DMS153 treated with DMSO at 0.1 percent for 48 hours (cell line): ENCODE results near the gene FANCD2.
"Not testable (repeated sequence)": the region's sequence is repeated elsewhere in the genome, so short reads cannot be mapped to it uniquely, and the experiment has no call there.

ENCODE experiments used
- DNase-seq: peaks from one replicate; lab custom pipeline; 2025; ENCODE audit not compliant: unreplicated experiment; lab: John Stamatoyannopoulos, UW

The FANCD2 gene

DNA sequence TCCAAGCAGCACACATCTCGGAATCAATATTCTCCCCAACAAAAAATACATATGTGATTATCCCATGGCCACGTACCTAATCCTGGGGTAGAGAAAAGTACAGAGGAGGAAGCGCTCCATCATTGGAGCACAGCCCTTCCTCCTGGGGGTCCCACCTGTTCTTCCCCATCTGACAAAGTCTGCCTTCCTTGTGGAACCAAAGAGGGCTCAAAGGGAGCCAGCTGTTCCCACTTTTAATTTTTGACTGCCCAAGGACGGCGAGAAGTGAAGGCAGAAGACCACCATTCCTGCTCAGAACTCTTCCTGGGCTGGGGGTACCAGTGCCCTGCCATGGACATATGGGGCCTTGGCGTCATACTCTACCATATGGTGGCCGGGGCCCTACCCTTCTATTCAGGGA, 14.1 kb upstream of the FANCD2 start:
- DNase-seq, result no peak

DNA sequence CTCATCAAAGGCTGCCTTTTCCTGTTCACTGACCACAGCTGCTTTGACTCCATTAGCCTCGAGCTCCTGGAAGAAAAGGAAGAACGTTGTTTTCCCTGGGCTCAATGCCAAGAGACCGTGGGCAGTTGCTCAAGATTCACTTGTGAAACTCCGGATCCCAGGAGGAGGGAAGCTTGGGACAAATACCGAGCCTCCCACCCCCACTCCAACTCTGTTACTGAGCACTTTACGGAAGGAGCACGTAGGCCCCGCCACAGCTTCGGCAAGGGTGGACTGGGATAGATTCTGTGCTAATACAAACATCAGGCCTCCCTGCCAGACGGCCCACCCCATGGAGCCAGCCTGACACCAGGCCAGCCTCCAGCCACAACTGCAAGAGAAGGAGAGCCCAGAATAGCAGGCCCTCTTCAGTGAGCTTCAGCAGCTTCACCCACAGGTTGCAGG, 10.8 kb upstream of the FANCD2 start:
- no peak for DNase-seq

DNA sequence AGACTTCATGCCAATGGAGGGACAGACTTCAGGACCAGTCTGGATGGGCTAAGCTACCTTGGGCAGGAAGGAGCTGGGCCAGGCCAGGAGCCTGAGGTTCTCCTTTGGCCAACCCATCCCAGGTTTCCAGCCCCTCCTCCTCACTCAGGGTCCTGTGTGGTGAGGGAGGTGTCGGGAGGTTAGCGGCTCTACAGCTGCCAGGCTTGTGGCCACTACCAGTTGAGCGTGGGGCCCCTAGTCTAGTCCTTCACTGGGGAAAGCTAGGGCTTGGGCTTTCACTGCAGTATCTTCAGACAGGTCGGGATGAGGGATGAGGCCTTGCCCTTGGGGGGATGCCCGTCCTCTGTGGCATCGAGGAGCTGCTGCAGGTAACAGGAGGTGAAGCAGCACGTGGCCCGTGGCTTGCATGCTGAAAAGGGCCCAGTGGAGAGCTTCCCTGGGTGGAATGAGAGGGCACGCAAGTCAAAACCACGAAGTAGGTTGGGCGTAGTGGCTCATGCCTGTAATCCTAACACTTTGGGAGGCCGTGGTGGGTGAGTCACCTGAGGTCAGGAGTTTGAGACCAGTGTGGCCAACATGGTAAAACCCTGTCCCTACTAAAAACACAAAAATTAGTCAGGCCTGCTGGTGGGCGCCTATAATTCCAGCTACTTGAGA, 8.5 kb upstream of the FANCD2 start:
- no peak for DNase-seq

DNA sequence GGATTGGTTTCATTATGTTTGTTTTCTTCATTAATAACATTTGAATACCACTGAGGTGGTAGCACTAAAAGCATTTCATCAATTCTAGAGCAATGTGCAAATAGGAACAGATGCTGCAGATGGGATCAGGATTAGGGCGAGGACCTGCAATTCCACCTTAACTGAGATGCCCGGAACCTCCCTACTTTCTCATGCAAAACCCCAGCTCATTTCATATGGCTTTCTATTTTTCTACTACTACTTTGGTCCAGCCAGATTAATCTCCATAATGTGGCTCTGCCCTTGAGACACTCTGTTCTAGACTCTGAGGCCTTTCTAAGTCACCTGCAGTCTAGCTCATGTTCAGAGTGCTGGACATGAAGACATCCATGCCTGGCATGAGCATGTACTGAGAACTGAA, 7.4 kb upstream of the FANCD2 start:
- not testable (repeated sequence) for DNase-seq

DNA sequence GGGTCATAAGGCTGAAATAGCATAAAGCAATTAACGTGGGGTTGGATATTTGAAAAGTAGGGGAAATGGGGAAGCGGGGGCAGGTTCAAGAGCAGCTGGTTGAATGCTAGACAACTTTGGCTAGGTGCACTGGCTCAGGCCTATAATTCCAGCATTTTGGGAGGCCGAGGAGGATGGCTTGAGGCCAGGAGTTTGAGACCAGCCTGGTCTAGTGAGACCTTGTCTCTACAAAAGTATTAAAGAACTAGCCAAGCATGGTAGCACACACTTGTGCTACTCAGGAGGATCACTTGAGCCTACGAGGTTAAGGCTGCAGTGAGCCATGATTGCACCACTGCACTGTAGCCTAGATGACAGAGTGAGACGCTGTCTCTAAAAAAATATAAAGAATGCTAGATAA, 6.9 kb upstream of the FANCD2 start:
- no peak for DNase-seq

DNA sequence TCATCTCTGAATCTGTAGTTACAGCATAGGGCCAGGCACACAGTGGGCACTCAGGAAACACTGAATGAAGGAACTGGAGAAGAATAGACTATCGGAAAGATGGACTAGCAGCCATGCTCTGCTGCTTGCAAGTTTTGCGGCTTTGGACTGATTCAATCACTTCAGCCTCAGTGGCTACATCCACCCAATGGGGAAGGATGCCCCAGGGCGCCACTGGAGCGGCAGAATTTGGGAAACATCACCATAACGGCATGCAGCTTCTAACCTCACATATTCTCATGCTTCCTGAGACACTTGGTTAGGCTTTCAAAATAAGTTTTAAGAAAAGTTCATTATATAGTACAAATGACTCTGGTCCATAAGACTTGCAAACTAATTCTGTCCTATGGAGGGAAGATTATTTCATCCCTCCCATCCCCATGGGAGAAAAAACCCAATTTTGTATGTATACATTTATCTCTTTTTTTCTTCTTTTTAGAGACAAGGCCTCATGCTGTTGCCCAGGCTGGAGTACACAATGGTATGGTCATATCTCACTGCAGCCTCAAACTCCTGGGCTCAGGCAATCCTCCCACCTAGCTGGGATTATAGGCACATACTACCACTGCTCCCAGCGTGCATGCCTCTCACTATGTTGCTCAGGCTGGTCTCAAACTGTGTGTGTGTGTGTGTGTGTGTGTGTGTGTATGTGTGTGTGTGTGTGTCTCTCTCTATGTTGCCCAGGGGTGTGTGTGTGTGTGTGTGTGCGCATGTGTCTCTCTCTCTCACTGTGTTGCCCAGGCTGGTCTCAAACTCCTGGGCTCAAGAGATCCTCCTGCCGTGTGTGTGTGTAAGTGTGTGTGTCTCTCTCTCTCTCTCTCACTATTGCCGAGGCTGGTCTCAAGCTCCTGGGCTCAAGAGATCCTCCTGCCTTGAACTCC, 4.1 kb upstream of the FANCD2 start:
- no peak for DNase-seq

DNA sequence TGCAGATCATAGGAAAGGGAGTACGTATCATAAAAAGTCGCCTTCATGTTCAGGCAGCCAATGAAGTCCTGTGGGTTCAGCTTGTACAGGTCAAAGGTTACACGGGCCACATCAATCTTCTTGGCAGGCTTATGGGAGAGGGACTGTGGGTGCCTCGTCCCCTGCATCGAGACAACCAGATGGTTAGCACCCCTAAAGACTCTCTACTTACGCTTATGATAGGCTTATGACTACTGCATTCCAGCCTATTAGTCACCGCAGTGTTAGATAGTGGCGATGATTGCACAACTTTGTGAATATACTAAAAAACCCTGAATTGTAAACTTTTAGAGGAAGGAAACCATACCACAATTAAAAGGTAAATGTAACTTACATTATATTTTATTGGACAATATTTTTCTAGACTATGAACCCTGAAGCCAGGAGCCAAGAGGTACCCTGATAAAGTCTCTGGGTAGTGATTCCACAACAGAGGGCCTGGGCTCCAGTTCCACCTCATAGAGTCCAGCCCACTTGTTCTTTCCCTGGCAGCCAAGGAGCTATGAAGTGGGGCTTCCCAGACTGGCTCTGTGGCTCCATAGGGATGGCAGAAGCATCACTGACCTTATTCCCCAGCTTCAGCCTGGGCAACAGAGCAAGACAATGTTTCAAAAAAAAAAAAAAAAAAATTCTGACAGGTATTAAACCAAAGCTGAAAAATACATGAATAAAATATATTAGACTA, 2.5 kb upstream of the FANCD2 start:
- DNase-seq, result no peak

DNA sequence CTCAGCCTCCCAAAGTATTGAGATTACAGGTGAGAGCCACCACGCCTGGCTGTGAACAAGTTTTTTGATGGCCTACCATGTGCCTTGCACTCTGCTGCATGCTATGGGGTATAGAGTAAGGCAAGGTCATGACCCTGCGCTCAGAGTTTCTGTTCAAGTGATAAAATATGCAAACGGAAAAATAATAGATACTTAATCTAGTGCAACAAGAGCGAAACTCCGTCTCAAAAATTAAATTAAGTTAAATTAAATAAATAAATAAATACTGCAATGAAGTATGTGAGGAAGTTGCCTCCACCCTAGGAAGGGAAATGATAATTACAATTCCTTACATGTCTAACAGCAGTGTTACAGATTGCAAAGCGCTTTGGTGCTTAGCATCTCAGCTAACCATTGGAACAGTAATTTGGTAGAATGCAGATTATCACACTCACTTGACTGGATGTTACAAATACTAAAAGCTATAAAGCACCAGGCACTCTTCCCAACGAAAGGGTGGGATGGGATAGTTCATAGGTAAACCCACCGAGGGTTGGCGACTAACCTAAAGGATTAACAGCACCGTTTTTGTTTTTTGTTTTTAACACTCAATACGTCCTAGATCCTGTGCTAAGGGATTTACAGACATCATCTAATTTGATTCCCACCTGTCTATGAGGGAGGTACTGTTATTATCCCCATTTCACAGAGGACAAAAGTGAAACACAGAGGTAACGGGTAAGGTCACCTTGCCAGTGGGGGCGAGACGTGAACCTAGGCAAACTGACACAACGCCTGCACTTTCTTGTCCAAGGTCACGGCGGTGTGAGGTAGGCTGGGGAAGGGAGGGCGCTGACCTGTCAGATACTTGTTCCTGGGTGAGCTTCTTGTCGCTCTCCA, 793 bp upstream of the FANCD2 start:
- no peak for DNase-seq

DNA sequence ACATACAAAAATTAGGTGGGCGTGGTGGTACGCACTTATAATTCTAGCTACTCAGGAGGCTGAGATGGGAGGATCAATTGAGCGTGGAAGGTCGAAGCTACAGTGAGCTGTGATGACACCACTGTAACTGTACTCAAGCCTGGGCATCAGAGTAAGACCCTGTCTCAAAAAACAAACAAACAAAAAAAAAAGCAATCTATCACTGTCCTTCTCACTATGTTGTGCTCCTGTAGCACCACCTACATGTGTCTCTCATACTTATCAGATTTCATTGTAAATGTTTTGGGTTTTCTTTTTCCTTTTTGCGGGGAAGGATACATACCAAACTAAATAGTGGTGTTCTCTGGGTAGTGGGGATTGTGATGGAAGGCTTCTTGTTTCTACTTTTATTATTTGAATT, 14.8 kb downstream of the FANCD2 start:
- DNase-seq, result no peak

DNA sequence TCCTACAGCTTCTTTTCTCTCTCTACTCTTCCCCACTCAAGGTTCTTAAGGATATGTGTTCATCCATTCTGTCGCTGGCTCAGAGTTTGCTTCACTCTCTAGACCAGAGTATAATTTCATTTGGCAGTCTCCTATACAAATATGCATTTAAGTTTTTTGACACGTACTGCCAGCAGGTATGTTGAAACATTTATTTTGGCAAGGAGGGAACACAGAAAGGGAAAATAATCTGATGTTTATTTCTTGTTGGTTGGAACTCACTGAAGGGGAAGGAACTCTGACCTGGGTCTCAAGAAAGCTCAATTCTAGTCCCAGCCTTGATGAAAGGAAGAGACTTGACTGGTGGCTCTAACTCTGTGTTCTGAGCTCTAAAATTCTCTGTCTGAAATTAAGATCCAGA, 21.6 kb downstream of the FANCD2 start:
- DNase-seq, result no peak

DNA sequence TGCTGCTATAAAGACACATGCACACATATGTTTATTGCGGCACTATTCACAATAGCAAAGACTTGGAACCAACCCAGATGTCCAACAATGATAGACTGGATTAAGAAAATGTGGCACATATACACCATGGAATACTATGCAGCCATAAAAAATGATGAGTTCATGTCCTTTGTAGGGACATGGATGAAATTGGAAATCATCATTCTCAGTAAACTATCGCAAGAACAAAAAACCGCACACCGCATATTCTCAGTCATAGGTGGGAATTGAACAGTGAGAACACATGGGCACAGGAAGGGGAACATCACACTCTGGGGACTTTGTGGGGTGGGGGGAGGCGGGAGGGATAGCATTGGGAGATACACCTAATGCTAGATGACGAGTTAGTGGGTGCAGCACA, 26.8 kb downstream of the FANCD2 start:
- not testable (repeated sequence) for DNase-seq

DNA sequence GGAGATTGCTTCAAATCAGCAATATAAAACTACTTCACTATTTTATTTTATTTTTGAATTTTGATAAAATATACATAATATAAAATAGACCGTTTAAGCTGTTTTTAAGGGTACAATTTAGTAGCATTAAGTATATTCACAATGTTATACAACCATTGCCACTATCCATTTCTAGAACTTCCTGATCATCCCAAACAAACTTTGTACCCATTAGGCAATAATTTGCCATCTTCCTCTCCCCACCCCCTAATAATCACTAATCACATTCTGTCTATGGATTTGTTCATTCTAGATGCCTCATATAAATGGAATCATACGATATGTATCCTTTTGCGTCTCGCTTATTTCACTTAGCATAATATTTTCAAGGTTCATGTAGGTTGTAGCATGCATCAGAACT, 28.9 kb downstream of the FANCD2 start:
- no peak for DNase-seq

DNA sequence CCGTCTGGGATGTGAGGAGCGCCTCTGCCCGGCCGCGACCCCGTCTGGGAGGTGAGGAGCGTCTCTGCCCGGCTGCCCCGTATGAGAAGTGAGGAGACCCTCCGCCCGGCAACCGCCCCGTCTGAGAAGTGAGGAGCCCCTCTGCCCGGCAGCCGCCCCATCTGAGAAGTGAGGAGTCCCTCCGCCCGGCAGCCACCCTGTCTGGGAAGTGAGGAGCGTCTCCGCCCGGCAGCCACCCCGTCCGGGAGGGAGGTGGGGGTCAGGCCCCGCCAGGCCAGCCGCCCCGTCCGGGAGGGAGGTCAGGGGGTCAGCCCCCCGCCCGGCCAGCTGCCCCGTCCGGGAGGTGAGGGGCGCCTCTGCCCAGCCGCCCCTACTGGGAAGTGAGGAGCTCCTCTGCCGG, 43.8 kb downstream of the FANCD2 start:
- not testable (repeated sequence) for DNase-seq

DNA sequence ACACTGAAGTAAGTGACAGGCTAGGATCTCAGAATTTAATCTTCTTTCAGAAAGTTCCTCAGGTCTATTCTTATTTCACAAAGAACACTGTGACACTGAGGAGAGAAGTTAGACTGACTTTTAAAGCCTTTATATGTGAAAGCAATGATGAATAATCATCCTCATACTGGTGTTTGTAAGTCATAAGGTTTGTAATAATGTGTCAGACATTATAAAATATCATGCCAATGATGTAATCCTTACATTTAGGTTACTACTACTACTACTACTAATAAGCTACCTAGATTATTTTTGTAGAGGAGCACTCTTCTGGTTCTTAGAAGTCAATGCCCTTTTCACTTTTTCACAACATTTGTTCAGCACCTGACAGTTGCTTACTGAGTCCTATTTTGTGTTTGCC, 48.4 kb downstream of the FANCD2 start:
- no peak for DNase-seq

DNA sequence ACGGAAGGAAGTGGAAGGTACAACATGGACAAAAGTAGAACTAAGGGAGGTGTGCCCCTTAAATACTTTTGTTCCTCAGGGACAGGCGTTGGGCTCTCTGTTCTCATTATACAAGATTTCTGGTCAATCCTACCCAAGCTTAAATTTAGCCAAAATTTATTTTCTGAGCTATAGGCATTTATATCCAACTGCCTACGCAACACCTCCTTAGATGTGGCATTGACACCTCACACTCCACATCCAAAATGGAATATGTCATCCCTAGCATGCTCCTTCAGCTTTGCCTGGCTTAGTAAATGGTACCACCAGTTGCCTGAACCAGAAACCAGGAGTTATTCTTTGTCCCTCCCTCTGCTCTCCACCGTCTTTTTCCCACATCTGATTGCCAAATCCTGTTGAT, 55.6 kb downstream of the FANCD2 start:
- DNase-seq, result no peak

DNA sequence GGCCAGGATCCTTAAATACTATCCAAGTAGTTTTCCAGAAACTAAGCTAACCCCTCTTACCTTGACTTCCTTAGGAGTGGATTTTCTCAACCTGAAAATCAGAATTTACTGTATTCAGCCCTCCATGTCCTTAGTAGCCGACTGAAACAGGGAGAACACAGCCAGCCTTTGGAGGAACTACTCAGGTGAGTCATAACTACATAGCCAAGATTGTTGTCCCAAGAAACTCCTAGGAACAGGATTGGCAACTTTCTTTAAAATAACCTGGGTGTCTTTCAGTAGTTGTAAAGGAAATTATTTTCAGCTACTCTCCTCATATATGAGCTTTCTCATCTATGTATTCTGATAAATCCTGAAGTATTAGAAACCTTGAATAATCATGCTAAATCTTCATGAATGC, 59.5 kb downstream of the FANCD2 start:
- no peak for DNase-seq

DNA sequence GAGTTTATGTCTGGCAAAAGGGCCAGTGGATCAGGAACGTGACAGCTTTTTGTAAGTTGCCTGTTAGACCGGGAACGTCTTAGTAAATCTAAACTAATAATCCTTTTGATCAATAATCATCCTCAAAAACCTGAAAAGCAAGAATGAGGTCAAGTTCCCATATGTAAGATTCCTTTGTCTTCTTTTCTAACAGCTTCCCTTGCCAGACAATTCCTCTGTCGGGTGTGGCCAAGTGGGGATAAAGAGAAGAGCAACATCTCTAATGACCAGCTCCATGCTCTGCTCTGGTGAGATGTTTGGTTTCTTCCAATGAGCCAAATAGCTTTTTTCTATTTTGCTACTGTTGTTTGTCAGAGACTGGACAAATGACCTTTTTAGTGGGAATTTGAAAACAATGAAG, 62.0 kb downstream of the FANCD2 start:
- no peak for DNase-seq

DNA sequence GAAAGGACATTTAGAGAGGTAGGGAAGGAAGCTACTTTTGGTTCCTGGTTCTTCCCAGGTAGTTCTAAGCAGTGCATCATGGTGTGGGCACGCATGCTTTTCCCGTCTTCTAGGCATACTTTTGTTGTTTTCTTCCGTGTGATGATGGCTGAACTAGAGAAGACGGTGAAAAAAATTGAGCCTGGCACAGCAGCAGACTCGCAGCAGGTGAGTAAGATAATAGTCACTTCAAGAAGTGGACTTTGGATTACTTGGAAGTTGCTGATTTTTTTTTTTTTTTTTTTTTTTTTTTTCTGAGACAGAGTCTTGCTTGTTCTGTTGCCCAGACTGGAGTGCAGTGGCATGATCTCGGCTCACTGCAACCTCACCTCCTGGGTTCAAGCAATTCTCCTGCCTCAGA, 63.9 kb downstream of the FANCD2 start:
- DNase-seq, result no peak

DNA sequence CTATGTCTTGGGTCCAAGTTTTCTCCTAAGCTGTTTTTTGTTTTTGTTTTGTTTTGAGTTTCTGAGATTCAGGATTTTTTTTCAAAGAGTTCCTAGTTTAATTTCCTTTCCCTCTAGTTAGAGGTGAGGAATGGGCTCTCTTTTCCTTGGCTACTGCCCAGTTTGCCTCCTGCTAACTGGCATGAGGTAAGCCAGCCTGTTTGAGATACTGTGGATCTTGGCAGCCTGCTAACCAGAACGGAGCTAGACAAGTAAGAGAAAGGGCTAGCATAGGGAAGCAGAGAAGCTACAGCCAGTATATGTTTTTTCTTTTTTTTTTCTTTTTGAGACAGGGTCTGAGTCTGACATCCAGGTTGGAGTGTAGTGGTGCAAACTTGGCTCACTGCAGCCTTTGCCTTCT, 64.5 kb downstream of the FANCD2 start:
- not testable (repeated sequence) for DNase-seq

DNA sequence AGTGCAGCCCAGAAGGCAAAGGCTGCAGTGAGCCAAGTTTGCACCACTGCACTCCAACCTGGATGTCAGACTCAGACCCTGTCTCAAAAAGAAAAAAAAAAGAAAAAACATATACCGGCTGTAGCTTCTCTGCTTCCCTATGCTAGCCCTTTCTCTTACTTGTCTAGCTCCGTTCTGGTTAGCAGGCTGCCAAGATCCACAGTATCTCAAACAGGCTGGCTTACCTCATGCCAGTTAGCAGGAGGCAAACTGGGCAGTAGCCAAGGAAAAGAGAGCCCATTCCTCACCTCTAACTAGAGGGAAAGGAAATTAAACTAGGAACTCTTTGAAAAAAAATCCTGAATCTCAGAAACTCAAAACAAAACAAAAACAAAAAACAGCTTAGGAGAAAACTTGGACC, 65.2 kb downstream of the FANCD2 start:
- DNase-seq, result not testable (repeated sequence)

DNA sequence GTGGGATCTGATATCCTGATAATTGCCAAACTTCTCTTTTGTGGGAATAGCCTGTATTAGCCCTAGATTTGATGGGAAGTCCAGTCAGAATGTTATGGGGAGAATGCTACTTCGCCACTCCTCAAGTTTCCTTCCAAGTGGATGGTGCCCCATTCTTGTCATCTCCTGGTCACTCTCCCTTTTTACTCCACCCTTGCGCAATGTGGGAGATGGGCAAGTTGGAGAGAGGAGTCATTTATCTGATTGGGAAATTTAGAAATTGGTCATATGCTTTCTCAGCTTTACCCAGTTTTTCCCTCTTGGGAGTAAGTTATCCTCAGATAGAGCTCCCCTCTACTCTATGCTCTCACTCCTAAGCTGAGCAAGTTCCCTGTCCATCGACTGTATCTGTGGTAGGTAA, 67.4 kb downstream of the FANCD2 start:
- DNase-seq, result no peak
